GM21619 (cell line): ENCODE results near the gene ERICH2.
"Not testable (repeated sequence)": the region's sequence is repeated elsewhere in the genome, so short reads cannot be mapped to it uniquely, and the experiment has no call there.

ENCODE experiments used
- ATAC-seq: cut with Tn5 transposase; IDR thresholded peaks from one replicate; pipeline ENCODE4 v1.9.1; 2021; ENCODE audit not compliant: unreplicated experiment

ERICH2 gene

GRCh38 chr2:170770008-170770605 lies at the start of gene ERICH2:
ERICH2 (plus strand) TSS chr2:170770378; CDS start chr2:170770682, 304 bp downstream.
- peak; percentile 42 for ATAC-seq

DNA sequence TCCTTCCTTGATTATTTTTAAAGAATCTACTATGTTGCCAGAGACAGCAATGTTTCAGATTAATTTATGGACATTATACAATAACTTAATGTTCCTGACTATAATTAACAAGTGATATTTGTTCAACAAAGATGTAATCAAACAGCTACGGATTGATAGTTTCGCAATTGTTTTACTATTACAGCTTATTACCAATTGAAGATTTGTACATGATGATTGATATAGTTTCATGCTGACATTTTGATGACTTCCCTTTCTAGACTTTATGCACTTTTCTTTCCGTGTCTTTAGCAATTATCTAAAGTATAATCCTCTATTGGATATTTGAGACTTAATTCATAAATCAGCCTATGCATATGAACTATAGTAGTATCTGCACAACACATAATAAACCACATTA lies 48.5 kb upstream of the ERICH2 start:
- ATAC-seq: no peak

- no peak for ATAC-seq
Observed at GRCh38 chr2:170722301-170722700, 47.9 kb upstream of the ERICH2 start.

DNA sequence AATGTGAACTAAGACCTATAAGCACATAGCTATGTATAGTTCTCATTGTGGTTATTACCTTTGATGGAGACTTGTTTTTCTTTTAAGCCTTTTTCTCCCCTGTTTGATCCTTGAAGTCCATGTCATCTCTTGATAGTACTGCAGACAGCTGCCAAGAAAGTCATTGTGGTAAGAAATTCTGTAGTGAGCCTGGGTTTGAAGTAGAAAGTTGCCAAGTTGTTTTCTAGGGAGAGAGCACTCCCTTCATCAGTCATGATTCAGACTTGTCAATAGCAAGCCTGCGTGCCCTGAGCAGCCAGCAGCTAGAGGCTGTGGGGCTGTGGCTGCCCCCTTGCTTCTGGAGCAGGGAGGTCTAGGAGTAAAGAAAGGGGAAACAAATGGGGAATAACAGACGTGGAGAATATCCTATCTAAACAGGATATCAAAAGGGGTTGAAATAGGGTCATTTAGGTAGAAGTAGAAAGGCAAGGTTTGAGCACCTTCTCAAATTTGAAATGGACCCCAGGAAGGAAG lies 46.7 kb upstream of the ERICH2 start:
- no peak for ATAC-seq

DNA sequence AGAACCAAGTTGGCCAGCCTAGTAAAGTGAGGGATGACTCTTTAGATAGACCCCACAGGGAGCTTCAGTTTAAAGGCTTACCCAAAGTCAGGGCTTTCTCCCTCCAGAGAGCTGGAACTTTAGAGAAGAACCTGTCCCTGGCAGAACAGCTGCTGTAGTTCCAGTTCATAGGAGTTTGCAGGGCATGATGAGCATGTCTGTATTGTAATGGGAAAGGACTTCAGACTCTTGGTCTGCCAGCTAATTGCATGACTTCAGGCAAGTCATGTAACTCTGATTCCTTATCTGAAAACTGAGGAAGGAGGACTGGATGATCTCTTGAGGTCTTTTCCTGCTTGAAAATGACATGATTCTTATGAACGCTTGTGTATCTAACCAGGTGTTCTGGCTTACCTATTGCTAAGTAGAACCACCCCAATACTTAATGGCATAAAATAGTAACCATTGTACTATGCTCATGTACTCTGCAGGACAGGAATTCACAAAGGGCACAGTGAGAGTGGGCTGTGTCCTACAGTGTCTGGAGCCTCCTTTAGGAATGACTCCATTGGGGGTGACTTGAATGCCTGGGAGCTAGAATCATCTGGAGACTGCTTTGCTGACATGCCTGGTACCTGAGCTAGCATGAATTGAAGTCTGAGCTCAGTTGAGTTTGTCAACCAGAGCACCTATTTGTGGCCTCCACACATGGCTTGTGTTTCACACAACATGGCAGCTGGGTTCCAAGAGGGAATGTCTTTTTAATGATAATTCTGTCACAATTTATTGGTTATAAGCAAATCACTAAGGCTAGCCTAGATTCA lies 36.2 kb upstream of the ERICH2 start:
- no peak for ATAC-seq

GRCh38 chr2:170734601-170735000 lies 35.6 kb upstream of the ERICH2 start:
- not testable (repeated sequence) for ATAC-seq

DNA sequence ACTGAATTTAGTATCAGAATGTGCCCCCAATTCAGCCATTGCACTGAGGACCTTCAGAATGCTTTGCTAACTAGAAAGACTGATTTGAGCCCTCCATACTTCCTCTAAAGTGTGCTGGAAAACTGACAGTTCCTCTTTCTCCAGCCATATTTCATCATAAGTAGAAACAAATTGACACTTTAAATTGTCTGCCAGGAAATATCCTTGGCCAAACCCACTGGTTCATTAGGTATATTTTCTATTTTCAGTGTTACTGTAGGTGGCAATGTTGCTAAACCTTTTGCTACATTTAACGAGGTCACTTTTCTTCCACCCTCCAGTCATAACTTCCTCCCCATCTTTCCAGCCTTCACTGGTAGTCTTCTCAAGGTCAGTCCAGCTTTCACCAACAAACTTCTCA lies 33.5 kb upstream of the ERICH2 start:
- ATAC-seq: no peak

DNA sequence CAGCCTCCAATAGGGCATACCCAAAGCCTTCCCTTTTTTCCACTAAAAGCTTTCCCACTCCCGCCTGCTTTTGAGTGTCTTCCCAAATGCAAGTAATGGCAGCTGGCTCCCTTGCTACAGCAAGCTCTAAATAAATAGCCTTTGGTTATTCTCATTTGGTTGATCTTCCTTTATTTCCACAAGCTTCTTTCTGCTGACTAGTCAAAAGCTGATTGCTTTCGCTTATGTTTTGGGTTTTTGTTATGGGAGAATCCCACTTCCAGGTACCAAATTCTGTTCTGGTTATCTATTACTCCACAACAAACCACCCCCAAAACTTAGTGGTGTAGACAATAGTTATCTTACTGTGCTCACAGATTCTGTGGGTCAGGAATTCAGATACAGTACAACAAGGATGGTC lies 32.8 kb upstream of the ERICH2 start:
- no peak for ATAC-seq

DNA sequence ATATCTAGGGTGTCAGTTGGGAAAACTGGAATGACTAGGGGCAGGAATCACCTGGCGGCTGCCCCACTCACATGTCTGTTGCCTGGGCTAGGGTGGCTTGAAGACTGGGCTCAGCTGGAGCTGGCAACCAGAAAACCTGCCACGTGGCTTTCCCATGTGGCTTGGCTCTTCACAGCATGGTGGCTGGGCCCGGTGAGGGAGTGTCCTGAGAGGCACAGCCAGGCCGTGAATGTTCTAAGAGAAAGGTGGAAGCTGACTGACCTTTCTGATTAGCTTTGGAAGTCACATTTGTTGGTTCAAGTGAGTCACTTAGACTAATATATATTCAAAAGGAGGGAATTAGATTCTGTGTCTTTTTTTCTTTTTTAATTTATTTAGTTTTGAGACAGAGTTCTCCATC lies 32.4 kb upstream of the ERICH2 start:
- no peak for ATAC-seq

- no peak for ATAC-seq
Observed at GRCh38 chr2:170739048-170739447, 31.1 kb upstream of the ERICH2 start.

DNA sequence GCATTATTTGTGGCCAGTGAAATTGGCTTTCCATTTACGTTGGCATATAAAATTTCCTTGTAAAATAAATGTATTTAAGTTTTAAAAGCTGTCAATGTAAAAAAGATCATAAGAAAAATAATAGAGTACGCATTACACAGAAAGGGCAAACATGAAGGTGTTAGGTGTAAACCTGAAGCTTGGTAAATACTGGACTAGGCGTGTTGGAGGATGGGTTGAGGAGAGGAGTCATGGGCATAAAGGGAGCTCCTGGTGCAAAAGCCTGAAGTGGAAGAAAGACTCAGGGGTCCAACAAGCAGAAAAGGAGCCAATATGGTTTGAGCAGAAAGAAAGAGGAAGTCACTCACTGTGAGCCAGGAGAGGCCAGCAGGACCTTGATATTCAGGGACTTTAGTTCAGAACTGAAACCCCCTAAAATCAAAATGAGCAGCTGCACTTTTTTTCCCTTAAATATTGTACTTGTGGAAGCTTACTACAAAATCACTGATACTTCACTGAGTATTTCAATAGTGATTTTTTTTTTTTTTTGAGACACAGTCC lies 30.6 kb upstream of the ERICH2 start:
- no peak for ATAC-seq

GRCh38 chr2:170740660-170741059 lies 29.5 kb upstream of the ERICH2 start:
- no peak for ATAC-seq

GRCh38 chr2:170742000-170742399 lies 28.2 kb upstream of the ERICH2 start:
- ATAC-seq: no peak

- ATAC-seq: no peak
Observed at GRCh38 chr2:170742896-170743529, 27.2 kb upstream of the ERICH2 start.

- no peak for ATAC-seq
Observed at GRCh38 chr2:170743530-170744239, 26.5 kb upstream of the ERICH2 start.

DNA sequence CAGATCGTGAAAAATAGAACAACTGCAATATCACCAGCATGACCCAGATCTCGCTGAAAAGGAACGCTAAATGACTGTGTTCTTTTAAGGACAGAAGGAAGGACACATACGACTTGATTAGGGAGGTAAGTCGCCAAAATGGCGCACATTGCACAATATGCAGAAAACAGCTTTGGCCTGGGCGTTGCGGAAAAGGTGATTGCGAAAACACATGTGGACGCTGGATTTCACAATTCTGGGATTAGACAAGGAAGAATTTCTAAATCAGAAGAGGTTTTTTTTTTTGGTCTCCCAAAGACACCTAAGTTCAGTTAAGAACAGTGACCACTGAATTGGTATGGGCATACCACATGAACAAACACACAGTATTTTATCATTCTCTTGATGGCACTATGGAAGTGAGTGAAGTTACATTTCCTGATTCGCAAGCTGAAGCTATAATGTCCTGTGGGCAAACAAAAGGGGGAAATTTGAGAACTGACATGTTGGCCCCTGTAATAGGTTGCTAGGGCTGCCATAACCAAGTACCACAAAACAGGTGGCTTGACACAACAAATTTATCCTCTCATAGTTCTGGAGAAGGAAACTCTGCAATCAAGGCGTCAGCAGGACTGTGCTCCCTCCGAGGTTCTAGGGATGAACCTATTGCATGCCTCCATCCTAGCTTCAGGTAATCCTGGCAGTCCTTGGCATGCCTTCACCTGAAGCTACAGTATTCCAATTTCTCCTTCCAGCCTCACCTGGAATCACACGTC lies 25.8 kb upstream of the ERICH2 start:
- ATAC-seq: no peak

DNA sequence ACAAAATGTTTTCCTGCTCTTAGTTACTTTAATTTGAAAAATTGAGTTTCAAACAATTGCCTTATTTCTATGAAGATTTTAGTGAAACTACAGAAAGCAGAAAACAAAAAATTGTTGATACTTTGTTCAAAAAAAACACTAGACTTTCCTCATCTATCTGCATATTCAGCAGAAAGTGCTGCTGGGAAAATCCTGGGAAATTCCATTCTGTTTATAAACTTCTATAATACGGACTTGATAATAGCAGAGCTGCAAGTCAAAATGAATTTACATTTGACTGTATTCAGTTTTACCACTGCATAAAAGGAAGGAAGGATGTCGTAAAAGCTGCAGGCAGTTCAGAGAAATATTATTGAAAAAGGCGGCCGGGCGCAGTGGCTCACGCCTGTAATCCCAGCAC lies 24.9 kb upstream of the ERICH2 start:
- no peak for ATAC-seq

DNA sequence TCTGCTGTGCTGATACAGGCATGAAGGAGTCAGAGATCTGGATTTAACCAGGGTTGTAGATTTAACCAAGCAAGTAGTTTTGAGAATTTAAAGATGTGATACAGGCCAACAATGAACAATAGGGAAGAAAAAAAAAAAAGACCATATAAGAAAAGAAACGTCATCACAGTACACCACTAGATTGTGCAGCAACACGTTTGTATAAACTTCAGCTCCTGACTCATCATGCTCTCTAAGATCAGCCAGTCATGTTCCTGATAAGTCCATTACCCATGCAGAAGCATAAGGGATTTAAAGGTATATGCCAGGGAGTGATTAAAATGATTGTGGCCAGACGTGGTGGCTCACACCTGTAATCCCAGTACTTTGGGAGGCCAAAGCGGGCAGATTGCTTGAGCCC lies 22.3 kb upstream of the ERICH2 start:
- no peak for ATAC-seq

DNA sequence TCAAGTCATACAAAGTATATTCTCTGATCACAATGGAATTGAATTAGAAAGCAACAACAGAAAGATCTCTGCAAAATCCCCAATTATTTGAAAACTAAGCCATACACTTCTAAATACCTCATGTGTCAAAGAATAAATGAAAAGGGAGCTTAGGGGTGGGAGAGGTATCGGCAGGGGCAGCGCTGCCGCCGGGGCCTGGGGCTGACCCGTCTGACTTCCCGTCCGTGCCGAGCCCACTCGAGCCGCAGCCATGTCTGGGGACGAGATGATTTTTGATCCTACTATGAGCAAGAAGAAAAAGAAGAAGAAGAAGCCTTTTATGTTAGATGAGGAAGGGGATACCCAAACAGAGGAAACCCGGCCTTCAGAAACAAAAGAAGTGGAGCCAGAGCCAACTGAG lies 18.6 kb upstream of the ERICH2 start:
- not testable (repeated sequence) for ATAC-seq

DNA sequence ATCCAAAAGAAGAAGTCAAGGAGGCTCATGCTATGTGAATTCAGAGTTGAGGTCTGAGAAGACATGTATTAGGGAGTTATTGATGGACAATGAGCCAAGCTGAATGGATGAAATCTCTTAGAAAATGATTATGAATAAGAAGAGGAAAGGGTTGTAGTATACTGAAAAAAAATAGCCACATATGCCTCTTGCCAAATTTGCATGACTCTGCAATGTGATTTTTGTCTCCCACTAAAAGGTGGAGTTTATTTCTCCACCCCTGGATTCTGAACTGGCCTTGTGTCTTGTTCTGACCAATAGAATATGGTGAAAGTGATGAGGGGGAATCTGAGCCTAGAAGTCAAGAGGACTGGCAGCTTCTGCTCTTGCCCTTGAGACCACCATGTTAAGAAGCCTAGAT lies 8.6 kb upstream of the ERICH2 start:
- no peak for ATAC-seq
